Heart right ventricle (tissue), 16 donors: ENCODE measurements around the gene CCL19. TPM values are rescaled to one million over a fixed set of nuclear protein-coding genes. Genes with fewer than 3 reads are reported as not detected.
"Not testable (repeated sequence)": the region's sequence is repeated elsewhere in the genome, so short reads cannot be mapped to it uniquely, and the experiment has no call there.

Experiments used
- ATAC-seq, 8 donors: fragments of 200-7000 bp; cut with Tn5 transposase; one replicate each; pipeline ENCODE4 v1.9.1; 2020; ENCODE audit warnings: mild to moderate bottlenecking in 8 of 8, moderate library complexity in 8 of 8, moderate number of reproducible peaks in 1 of 8
- DNase-seq, 2 donors: peaks; one replicate each; pipeline ENCODE4 v3.0.0-alpha.2; 2020
- H3K27ac ChIP-seq, 10 donors: fragments of 200-600 bp; sonication (generic) in 2 of 10; one replicate each; pipeline versions ENCODE4 v1.5.0 to v1.8.0; 2020 to 2022; ENCODE audit warnings: mild to moderate bottlenecking in 3 of 10
- H3K27me3 ChIP-seq, 7 donors: fragments of 200-600 bp; one replicate each; pipeline ENCODE4 v1.8.0; 2021 to 2022; ENCODE audit warnings: mild to moderate bottlenecking in 2 of 7
- H3K36me3 ChIP-seq, 9 donors: fragments of 200-600 bp; sonication (generic) in 1 of 9; one replicate each; pipeline versions ENCODE4 v1.5.0 to v1.8.0; 2020 to 2022; ENCODE audit warnings: mild to moderate bottlenecking in 2 of 9
- H3K4me1 ChIP-seq, 9 donors: fragments of 200-600 bp; sonication (generic) in 1 of 9; one replicate each; pipeline versions ENCODE4 v1.5.0 to v1.8.0; 2020 to 2022; ENCODE audit warnings: mild to moderate bottlenecking in 4 of 9
- H3K4me3 ChIP-seq, 10 donors: fragments of 200-600 bp; sonication (generic) in 2 of 10; one replicate each; pipeline versions ENCODE4 v1.5.0 to v1.8.0; 2020 to 2022; ENCODE audit warnings: mild to moderate bottlenecking in 7 of 10, moderate library complexity in 2 of 10
- H3K9me3 ChIP-seq, 11 donors: fragments of 200-600 bp in 10 of 11; sonication (generic) in 2 of 11; one replicate each; pipeline versions ENCODE4 v1.5.0 to v1.8.0; 2013 to 2022; ENCODE audit warnings: mild to moderate bottlenecking in 2 of 11, control low read depth in 1 of 11, moderate library complexity in 1 of 11
- WGBS, 2 donors: extraction: QIAGEN DNeasy Blood & Tissue Kit; methylation state at CpG; one replicate each; pipeline ENCODE4 v1.1.7; 2013; ENCODE audit warnings: inconsistent platforms in 1 of 2; 5-methylcytosine and 5-hydroxymethylcytosine counted together
- intact Hi-C, 10 donors: fragments of 100-400 bp; cut with DNase I; formaldehyde crosslinking; loops; one replicate each; pipeline versions ENCODE4 v1.11.1 to v1.14.2; 2022
- long read RNA-seq, 3 donors: library from polyadenylated mRNA; unstranded; transcript quantifications; one replicate each; pipeline ENCODE4 v2.0.0, GENCODE V29; 2020 to 2021
- polyA plus RNA-seq, 2 donors: library from polyadenylated mRNA; stranded (reverse); fragments of 200-250 nt; gene quantifications; one replicate each; pipeline ENCODE4 v1.2.3, GENCODE V29; 2013
- total RNA-seq, 10 donors: library from RNA; stranded (reverse); fragmentation: NEBNext Ultra II Directional in 3 of 10; extraction: Animal tissue kit (Norgen Biotek cat#: 25700) in 3 of 10; gene quantifications; one replicate each; pipeline versions ENCODE4 v1.2.1 to v1.2.4, GENCODE V29; 2021 to 2023
- TF ChIP-seq, protein P1 (sequence below), 9 donors: fragments of 200-600 bp; sonication (generic) in 2 of 9; IDR thresholded peaks; one replicate each; pipeline versions ENCODE4 v1.5.0 to v1.8.0; 2021 to 2022; ENCODE audit warnings: antibody characterized with exemption in 9 of 9, mild to moderate bottlenecking in 5 of 9, moderate library complexity in 1 of 9
- donor health status: Arrhythmogenic right ventricular cardiomyopathy.
- donor health status: ischemic (EF 13 %, LVEDD 7.1; RV severe dilation, severe dysfunction).
- donor health status: healthy with polysubstance abuse.
- donor health status: DM: no; HTN: yes; CAD: no.
- donor health status: DM: no; HTN: no; CAD: no.
- donor health status: ischemic (EF 25% LVEDD 6.9; RV normal size, moderate dysfunction).
- donor health status: ischemic (EF 25% LVEDD 5.7; RV mildly dilated, moderate dysfunction).
- donor health status: healthy.
- donor health status: DM: yes; HTN: yes; CAD: no.
- donor health status: Ischemic cardiomyopathy.
- donor health status: ischemic (EF 35%, LVEDD 5.7; RV mildly dilated, moderate dysfunction).
- donor health status: nonischemic (EF 11% LVEDD 7.7; RV severe dilation, severe dysfunction).
- donor health status: DM: yes; HTN: yes; CAD: no.
- donor health status: PGD.
- donor health status: ischemic (EF 29% LVEDD 5.4; RV normal size, mild dysfunction).
- donor health status: nonischemic (EF 23%, LVEDD 6.1; RV moderate dilation, normal function).

Gene CCL19
- total RNA-seq: 10 to 100 TPM in 1 of 10 donors, 1 to 10 TPM in 1, under 1 TPM in 3, not detected in 5; 0.47 to 19.9 (median 0.87) TPM
- polyA plus RNA-seq: 1 to 10 TPM; 1.6 to 4.9 TPM
- long read RNA-seq, donor 1: 0 reads
- long read RNA-seq, donor 2: 0 reads
- long read RNA-seq, donor 3: 0 reads

DNA sequence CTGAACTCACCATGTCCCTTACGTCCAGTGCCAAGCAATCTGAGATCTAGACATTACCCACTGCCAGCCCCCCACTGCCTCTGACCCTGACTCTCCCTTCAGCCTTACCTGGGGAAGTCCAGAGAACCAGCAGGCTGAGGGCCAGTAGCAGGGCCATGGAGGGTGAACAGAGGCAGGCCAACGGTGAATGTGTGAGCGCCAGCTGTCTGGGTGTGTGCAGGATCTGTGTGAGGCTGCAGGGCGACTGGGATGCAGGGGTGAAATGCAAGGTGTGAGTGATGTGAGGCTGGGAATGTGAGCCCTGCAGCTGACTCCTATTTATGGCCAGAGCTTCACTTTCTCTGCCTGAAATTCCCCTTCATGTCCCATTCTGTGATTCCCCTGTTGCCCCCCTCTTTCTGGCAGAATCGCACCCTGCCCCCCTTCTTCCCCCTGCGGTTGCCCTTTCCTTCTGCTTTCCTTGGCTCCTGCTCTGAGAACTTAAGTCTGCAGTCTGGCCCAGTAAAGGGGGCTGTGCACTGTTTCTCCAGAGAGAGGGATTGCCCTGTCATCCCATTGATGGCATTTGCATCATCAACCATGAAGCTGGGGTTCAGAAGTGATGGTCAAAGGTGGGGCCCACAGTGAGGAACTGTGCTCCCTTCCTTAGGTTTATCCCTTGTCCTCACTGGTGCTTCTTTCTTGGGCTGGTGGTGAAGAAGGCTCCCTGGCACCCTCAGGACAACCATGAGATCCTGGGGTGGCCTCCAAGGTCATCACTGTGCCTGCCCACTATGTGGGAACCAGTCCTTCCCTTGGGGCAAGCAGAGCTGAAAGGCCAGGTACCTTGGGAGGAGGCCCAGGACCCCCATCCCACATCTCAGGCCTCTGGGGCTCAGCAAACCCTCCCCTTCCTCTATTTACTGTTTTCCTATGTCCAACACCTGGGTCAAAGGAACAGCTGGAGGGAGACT is at the start of gene CCL19:
Gene CCL19, minus strand, starts transcription at position 294 of the 953 bp plus-strand sequence. Its CDS starts 137 bp downstream, at position 157.
- Histone ChIP-seq H3K9me3 (no peaks in the 10 kb centered on the region), H3K27me3 (no peaks in the 10 kb centered on the region), H3K4me1 (peaks cover 0 to 34% (median 0%) of the 10 kb centered on the region in 9 donors), H3K27ac (no peak within 1 kb of the TSS), H3K36me3 (no peaks in the 10 kb centered on the region), H3K4me3 (no peak within 1 kb of the TSS)
- ATAC-seq (peak in 1 of 8 donors; percentile 25), DNase-seq (no peak)
- WGBS, 2 donors: 71% methylated on average over 6 of the region's 6 CpGs
- TF ChIP-seq, protein P1, sequence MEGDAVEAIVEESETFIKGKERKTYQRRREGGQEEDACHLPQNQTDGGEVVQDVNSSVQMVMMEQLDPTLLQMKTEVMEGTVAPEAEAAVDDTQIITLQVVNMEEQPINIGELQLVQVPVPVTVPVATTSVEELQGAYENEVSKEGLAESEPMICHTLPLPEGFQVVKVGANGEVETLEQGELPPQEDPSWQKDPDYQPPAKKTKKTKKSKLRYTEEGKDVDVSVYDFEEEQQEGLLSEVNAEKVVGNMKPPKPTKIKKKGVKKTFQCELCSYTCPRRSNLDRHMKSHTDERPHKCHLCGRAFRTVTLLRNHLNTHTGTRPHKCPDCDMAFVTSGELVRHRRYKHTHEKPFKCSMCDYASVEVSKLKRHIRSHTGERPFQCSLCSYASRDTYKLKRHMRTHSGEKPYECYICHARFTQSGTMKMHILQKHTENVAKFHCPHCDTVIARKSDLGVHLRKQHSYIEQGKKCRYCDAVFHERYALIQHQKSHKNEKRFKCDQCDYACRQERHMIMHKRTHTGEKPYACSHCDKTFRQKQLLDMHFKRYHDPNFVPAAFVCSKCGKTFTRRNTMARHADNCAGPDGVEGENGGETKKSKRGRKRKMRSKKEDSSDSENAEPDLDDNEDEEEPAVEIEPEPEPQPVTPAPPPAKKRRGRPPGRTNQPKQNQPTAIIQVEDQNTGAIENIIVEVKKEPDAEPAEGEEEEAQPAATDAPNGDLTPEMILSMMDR (IDR thresholded peaks at IDR 0.05): no peak
- intact Hi-C loops: no loop called here

GRCh38 chr9:34740176-34740575 is 49.1 kb upstream of the CCL19 start:
- 95 to 96% methylated on average over 27 of the region's 27 CpGs for WGBS, 2 donors
- ATAC-seq, intact Hi-C loops, H3K4me1 ChIP-seq, DNase-seq, H3K27me3 ChIP-seq, H3K27ac ChIP-seq, H3K9me3 ChIP-seq, H3K4me3 ChIP-seq, H3K36me3 ChIP-seq: not testable (repeated sequence)

DNA sequence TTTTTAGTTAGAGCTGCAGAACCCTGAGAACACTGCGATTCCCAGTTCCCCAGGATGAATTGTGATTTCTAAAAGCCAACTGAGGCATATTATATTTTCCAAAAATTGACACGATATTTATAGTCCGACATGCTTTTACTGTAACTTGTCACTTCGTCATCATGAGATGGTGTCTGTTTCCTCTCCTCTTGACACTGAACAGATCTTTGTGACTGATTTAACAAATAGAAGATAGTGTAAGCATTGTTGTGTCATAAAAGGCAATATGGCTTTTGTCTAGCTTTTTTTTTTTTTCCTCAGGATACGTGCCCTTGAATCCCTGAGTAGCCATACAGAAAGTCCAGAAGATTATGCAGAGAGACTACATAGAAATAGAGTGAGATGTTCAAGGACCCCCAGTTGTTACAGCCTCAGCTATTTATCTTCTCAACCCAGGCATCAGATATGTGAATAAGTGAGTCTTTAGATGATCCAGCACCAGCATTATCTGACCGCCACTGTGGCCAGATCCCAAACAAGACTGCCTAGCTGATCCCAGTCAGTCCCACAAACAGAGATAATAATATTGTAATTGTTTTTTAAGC is 46.7 kb upstream of the CCL19 start:
- Histone ChIP-seq H3K9me3 (no peaks in the 10 kb centered on the region), H3K4me3 (no peak overlapping the region), H3K4me1 (no peaks in the 10 kb centered on the region), H3K36me3 (no peaks in the 10 kb centered on the region), H3K27me3 (no peaks in the 10 kb centered on the region), H3K27ac (no peak overlapping the region)
- DNase-seq: no peak
- WGBS, 2 donors: 36 to 38% methylated on average over 6 of the region's 6 CpGs
- TF ChIP-seq, protein P1 (IDR thresholded peaks at IDR 0.05): no peak
- intact Hi-C loops: no loop called here
- ATAC-seq: no peak

DNA sequence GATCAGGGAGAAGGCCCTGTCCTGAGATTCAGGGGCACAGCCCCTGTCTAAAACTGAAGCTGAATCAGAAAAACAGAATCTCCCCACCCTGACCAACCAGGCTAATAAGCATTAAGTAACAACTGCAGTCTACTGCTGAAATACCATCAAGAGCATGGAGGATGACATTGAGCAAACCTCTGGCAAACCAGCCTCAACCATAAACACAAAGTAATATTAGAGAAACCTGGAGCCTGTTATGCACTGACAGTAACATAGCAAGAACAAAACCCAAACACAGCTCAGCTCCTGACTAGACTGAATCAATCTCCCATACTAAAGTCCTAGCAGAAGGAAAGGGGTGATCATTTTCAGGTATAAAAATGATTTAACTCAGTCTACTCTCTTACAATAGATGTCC is 43.6 kb upstream of the CCL19 start:
- intact Hi-C loops: no loop called here
- Histone ChIP-seq H3K27ac (no peak overlapping the region), H3K4me1 (no peaks in the 10 kb centered on the region), H3K36me3 (no peaks in the 10 kb centered on the region), H3K9me3 (no peaks in the 10 kb centered on the region), H3K27me3 (no peaks in the 10 kb centered on the region), H3K4me3 (no peak overlapping the region)
- no peak for DNase-seq
- ATAC-seq: no peak
- TF ChIP-seq, protein P1 (IDR thresholded peaks at IDR 0.05): no peak
